Ovary (tissue), 1 donor: ENCODE measurements around the gene TRA2A.

Source experiments
- EP300 ChIP-seq: sonication (generic); formaldehyde crosslinking; IDR thresholded peaks from one replicate; pipeline ENCODE4 v1.6.1; 2017; ENCODE audit warnings: antibody characterized with exemption
- POLR2A ChIP-seq: fragments of 450-650 bp; IDR thresholded peaks from one replicate; pipeline ENCODE4 v1.6.1; 2017; ENCODE audit warnings: antibody characterized with exemption, mild to moderate bottlenecking, moderate library complexity

DNA sequence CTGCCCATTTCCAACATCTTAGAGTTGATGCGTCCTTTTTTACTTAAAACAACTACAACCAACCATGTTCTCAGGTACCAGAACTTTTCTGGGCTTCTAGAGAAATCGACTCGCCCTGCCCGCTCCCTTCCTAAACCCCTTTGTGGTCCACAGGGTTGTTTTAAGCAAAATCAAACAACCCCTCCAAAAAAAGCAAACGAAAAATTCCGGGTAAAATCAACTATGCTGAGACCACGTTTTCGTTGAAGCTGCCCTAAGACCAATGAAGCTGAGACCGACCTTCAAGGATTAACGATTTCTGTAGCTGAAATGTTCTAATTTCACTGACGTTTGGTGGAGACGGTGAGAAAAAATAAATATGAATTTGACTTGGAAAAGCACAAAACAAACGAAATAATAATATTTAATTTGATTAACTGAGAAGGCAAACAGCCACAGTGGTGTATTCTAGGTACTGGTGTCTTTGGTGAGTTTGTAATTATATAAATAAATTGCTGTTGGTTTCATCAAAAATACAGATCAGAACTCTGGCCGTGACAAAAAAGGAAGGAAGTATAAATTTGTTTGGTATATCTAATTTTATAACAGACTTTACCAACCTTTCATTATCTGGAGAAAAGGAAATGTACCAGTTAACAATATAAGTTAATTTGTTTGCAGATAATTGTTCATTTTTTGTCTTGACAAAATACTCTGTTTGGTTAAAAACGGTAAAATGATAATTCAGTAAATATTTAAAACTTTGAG, 56.8 kb downstream of the TRA2A start:
- no peak for TF ChIP-seq EP300
- TF ChIP-seq POLR2A = no peak
